ENCODE results near the gene STK39. TPM values are rescaled to one million over a fixed set of nuclear protein-coding genes. Genes with fewer than 3 reads are reported as not detected.

STK39 gene
- total RNA-seq, 1 donor from 2014 or later = 28.2 TPM

DNA sequence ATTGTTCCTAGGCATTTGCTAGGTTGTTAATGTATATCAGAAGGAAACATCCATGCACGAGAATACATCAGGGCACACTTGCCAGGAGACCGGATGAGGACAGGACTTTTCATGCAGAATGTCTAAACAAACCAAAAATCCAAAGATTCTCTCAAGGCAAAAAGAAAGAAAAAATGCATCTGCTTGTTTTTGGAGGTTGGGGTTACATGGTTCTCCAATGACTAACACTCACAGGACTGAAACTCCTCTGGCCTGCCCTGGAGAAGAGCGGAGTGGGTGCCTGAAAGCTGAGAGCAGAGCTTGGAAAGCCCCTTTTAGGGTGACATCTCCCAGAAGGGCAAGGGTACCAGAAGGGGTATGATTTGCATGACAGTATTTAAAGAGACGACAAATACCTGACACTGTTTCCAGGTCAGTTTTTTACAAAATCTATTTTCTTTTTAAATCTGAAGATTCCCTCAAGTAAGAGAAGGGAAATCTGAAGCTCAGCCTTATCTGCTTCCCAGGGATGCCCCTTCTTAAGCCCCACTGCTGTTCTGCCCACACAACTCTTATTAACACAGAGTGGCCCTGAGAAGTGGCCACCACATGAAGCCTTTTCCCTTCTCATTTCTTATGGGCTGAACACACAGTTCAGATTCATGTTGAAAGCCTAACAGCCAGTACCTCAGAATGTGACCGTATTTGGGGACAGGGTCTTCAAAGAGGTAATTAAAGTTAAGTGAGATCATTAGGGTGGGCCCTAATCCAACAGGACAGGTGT, 216.4 kb downstream of the STK39 start:
- H3K27ac Mint-ChIP-seq (ENCODE audit: unreplicated experiment) = no peak overlapping the region
- peaks cover 16% of the 10 kb centered on the region for H3K36me3 Mint-ChIP-seq (ENCODE audit: low read depth)
- TF ChIP-seq, protein P1, sequence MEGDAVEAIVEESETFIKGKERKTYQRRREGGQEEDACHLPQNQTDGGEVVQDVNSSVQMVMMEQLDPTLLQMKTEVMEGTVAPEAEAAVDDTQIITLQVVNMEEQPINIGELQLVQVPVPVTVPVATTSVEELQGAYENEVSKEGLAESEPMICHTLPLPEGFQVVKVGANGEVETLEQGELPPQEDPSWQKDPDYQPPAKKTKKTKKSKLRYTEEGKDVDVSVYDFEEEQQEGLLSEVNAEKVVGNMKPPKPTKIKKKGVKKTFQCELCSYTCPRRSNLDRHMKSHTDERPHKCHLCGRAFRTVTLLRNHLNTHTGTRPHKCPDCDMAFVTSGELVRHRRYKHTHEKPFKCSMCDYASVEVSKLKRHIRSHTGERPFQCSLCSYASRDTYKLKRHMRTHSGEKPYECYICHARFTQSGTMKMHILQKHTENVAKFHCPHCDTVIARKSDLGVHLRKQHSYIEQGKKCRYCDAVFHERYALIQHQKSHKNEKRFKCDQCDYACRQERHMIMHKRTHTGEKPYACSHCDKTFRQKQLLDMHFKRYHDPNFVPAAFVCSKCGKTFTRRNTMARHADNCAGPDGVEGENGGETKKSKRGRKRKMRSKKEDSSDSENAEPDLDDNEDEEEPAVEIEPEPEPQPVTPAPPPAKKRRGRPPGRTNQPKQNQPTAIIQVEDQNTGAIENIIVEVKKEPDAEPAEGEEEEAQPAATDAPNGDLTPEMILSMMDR (conservative IDR thresholded peaks at IDR 0.05) = no peak
- no peaks in the 10 kb centered on the region for H3K9me3 Mint-ChIP-seq
- H3K4me1 Mint-ChIP-seq = no peaks in the 10 kb centered on the region
- no peak overlapping the region for H3K4me3 Mint-ChIP-seq
- no peaks in the 10 kb centered on the region for H3K27me3 Mint-ChIP-seq (ENCODE audit: low read depth)
- no peak for DNase-seq (ENCODE audit: low read depth, low spot score)

DNA sequence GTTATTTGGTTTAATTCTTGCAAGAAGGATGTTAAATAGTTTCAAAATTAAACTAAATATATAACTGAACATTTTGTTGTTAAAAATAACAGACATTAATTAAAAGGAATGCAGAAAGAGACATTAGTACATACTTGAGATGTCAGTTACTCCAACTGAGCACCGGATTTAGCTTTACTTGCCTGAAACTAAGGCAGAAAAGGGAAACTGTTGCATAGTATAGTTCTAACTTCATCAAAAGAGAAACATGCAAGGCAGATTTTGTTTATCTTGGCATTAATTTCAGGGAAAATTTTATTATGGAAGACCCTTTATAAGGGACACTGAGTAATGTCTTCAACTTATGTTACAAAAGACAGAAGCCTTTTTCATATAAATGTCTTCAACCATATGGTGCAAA, 218.3 kb downstream of the STK39 start:
- peaks cover 16% of the 10 kb centered on the region for H3K36me3 Mint-ChIP-seq (ENCODE audit: low read depth)
- no peaks in the 10 kb centered on the region for H3K4me1 Mint-ChIP-seq
- H3K4me3 Mint-ChIP-seq = no peak overlapping the region
- H3K27me3 Mint-ChIP-seq (ENCODE audit: low read depth) = no peaks in the 10 kb centered on the region
- DNase-seq (ENCODE audit: low read depth, low spot score) = no peak
- no peak overlapping the region for H3K27ac Mint-ChIP-seq (ENCODE audit: unreplicated experiment)
- TF ChIP-seq, protein P1 (conservative IDR thresholded peaks at IDR 0.05) = no peak
- H3K9me3 Mint-ChIP-seq = no peaks in the 10 kb centered on the region

DNA sequence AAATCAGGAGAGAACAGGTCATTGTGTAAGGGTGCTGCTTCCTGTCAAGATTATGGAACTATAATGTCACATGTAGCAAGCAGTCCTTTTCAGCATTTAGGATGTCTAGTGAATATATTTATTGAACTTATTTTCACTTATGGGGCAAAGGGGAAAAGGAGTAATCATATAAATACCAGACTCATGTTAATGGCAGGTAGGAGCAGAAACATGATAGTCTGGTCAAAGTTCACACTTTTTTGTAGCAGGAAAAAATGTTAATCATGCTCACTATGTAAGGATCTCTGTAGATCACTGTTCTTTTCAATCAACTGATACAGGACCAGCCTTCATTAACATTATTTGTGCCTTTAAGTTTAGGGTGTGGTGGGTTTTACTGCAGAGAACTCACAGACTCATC, 219.0 kb downstream of the STK39 start:
- Mint-ChIP-seq H3K9me3 (no peaks in the 10 kb centered on the region), H3K36me3 (ENCODE audit: low read depth) (peaks cover 12% of the 10 kb centered on the region), H3K27ac (ENCODE audit: unreplicated experiment) (no peak overlapping the region), H3K27me3 (ENCODE audit: low read depth) (no peaks in the 10 kb centered on the region), H3K4me1 (no peaks in the 10 kb centered on the region), H3K4me3 (no peak overlapping the region)
- no peak for DNase-seq (ENCODE audit: low read depth, low spot score)
- TF ChIP-seq, protein P1 (conservative IDR thresholded peaks at IDR 0.05) = no peak

DNA sequence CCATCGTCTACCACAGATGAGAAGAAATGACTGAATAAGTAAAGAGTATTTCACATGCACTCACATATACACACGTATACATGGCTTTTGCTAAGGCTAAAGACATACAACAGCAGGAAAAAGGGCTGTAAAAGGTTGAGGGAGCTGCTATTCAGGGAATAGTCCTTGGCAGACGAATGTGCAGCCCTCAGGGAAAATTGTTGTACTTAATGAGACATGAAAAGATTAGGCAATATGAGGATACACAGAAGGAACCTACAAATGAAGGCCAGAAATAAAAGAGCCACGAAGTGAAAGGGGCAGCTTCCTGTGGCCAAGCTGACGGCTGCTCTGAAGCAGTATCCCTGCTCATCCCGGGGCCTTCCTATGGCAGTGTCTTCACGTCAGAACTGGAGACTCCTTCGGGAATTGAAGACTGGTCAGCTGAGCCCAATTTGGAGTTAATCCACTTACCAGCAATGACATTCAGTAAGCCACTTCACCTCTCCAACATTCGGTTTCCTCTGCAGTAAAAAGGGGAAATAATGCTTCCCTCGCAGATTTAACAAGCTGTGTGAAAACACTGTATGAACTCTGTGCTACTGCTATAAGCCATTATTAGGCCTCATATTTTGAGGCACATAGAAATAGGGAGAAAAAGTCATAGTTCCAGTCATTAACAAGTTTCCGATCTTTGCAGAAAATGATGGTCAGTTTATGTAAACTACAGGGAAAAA, 221.8 kb downstream of the STK39 start:
- H3K9me3 Mint-ChIP-seq = no peaks in the 10 kb centered on the region
- no peak for DNase-seq (ENCODE audit: low read depth, low spot score)
- TF ChIP-seq, protein P1 (conservative IDR thresholded peaks at IDR 0.05) = no peak
- no peaks in the 10 kb centered on the region for H3K4me1 Mint-ChIP-seq
- H3K27ac Mint-ChIP-seq (ENCODE audit: unreplicated experiment) = no peak overlapping the region
- H3K27me3 Mint-ChIP-seq (ENCODE audit: low read depth) = no peaks in the 10 kb centered on the region
- H3K4me3 Mint-ChIP-seq = no peak overlapping the region
- peaks cover 6% of the 10 kb centered on the region for H3K36me3 Mint-ChIP-seq (ENCODE audit: low read depth)

DNA sequence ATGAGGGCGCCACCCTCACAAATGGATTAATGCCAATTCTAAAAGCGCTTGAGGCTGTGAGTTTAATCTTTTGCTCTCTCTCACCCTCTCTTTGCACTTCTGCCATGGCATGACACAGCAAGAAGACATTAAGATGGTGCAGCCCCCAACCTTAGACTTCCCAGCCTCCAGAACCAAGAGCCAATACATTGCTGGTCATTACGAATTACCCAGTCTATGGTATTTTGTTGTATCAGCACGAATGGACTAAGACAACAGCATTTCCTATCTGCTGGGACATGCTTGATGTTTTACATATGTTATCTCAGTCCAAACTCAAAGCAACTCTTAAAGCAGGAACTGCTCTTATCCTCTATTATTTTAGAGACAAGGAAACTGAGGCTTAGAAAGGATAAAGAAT, 222.9 kb downstream of the STK39 start:
- Mint-ChIP-seq H3K36me3 (ENCODE audit: low read depth) (peaks cover 6% of the 10 kb centered on the region), H3K4me3 (no peak overlapping the region), H3K4me1 (no peaks in the 10 kb centered on the region), H3K27me3 (ENCODE audit: low read depth) (no peaks in the 10 kb centered on the region), H3K9me3 (no peaks in the 10 kb centered on the region), H3K27ac (ENCODE audit: unreplicated experiment) (no peak overlapping the region)
- TF ChIP-seq, protein P1 (conservative IDR thresholded peaks at IDR 0.05) = no peak
- no peak for DNase-seq (ENCODE audit: low read depth, low spot score)

All from neural crest cell (in vitro differentiated cells).